ENCODE results near the gene GDI1.

- TF ChIP-seq CTCF (optimal IDR thresholded peaks at IDR 0.05 in 1 of 3, IDR thresholded peaks at IDR 0.05 in 1 of 3, conservative IDR thresholded peaks at IDR 0.05 in 1 of 3; ENCODE audit: extremely low read depth in 1 of 3, insufficient read depth in 2 of 3, low read length in 3 of 3): no peak
- TF ChIP-seq EZH2 (IDR thresholded peaks at IDR 0.05; ENCODE audit: low read length): no peak
These were observed 476 bp upstream of the GDI1 start for GRCh38 chrX:154436374-154436982.
